Muscle of leg (tissue), 11 donors: Measurements from ENCODE around the gene LTB4R. TPM values are rescaled to one million over a fixed set of nuclear protein-coding genes. Genes with fewer than 3 reads are reported as not detected.

ENCODE experiments used
- DNase-seq: peaks from one replicate; pipeline ENCODE4 v3.0.0; 2013
- H3K27ac ChIP-seq: one replicate; pipeline ENCODE4 v1.5.1; 2013; ENCODE audit warnings: mild to moderate bottlenecking, low read length, control low read depth
- H3K27me3 ChIP-seq: one replicate; pipeline ENCODE4 v1.6.1; 2013; ENCODE audit warnings: low read length; ENCODE audit not compliant: control insufficient read depth, insufficient read depth
- H3K36me3 ChIP-seq: one replicate; pipeline ENCODE4 v1.6.1; 2013; ENCODE audit warnings: low read length; ENCODE audit not compliant: control insufficient read depth, insufficient read depth
- H3K4me1 ChIP-seq: one replicate; pipeline ENCODE4 v1.6.1; 2013; ENCODE audit warnings: low read length; ENCODE audit not compliant: control insufficient read depth, insufficient read depth
- H3K4me3 ChIP-seq: one replicate; pipeline ENCODE4 v1.5.1; 2013; ENCODE audit warnings: low read length, control low read depth
- H3K9me3 ChIP-seq: replicated peaks from 2 replicates; pipeline ENCODE4 v1.6.1; 2013; ENCODE audit warnings: low read depth, low read length; ENCODE audit not compliant: control insufficient read depth
- WGBS: methylation state at CpG from one replicate; pipeline ENCODE4 v1.1.5; 2013; ENCODE audit warnings: missing lambda C conversion rate; ENCODE audit not compliant: insufficient coverage; 5-methylcytosine and 5-hydroxymethylcytosine counted together
- polyA plus RNA-seq, 8 donors: library from polyadenylated mRNA; unstranded; fragments of 120-200 nt; gene quantifications; one replicate each; pipeline versions ENCODE4 v1.2.1 to v1.2.3, GENCODE V29; 2013; ENCODE audit warnings: inconsistent platforms in 1 of 8, low replicate concordance in 1 of 8; ENCODE audit not compliant: insufficient read length in 8 of 8, insufficient read depth in 1 of 8
- total RNA-seq: library from RNA; stranded (reverse); fragments of 120-200 nt; gene quantifications from one replicate; pipeline ENCODE4 v1.2.4, GENCODE V29; 2013

The LTB4R gene
- total and polyA plus RNA-seq, 9 donors, result 2.1 to 5.9 (median 3.3) TPM

- Histone ChIP-seq H3K4me3 (no peak overlapping the region), H3K27me3 (no peaks in the 10 kb centered on the region), H3K9me3 (no peaks in the 10 kb centered on the region), H3K36me3 (peaks cover 26% of the 10 kb centered on the region), H3K4me1 (peaks cover 11% of the 10 kb centered on the region), H3K27ac (no peak overlapping the region)
- 92% methylated on average over 2 of the region's 5 CpGs for WGBS
- no peak for DNase-seq
These were observed 24.3 kb upstream of the LTB4R start for GRCh38 chr14:24286996-24287395.

- DNase-seq, result no peak
- Histone ChIP-seq H3K27ac (no peak overlapping the region), H3K36me3 (peaks cover 34% of the 10 kb centered on the region), H3K4me3 (no peak overlapping the region), H3K9me3 (no peaks in the 10 kb centered on the region), H3K4me1 (no peaks in the 10 kb centered on the region), H3K27me3 (no peaks in the 10 kb centered on the region)
- 100% methylated on average over 2 of the region's 6 CpGs for WGBS
These were observed 21.5 kb upstream of the LTB4R start for GRCh38 chr14:24289649-24290280.

- no peaks in the 10 kb centered on the region for H3K9me3 ChIP-seq
- H3K27me3 ChIP-seq, result no peaks in the 10 kb centered on the region
- no peak overlapping the region for H3K27ac ChIP-seq
- H3K36me3 ChIP-seq, result peaks cover 39% of the 10 kb centered on the region
- H3K4me3 ChIP-seq, result no peak overlapping the region
- no peaks in the 10 kb centered on the region for H3K4me1 ChIP-seq
- no peak for DNase-seq
- 67% methylated on average over 4 of the region's 9 CpGs for WGBS
These were observed 20.6 kb upstream of the LTB4R start for GRCh38 chr14:24290746-24291145.

GRCh38 chr14:24291446-24292117 is 19.7 kb upstream of the LTB4R start:
- WGBS, result 81% methylated on average over 3 of the region's 3 CpGs
- Histone ChIP-seq H3K9me3 (no peaks in the 10 kb centered on the region), H3K36me3 (peaks cover 47% of the 10 kb centered on the region), H3K27me3 (no peaks in the 10 kb centered on the region), H3K27ac (no peak overlapping the region), H3K4me1 (peaks cover 2% of the 10 kb centered on the region), H3K4me3 (no peak overlapping the region)
- no peak for DNase-seq

GRCh38 chr14:24292118-24292807 is 19.0 kb upstream of the LTB4R start:
- Histone ChIP-seq H3K4me1 (peaks cover 4% of the 10 kb centered on the region), H3K36me3 (peaks cover 47% of the 10 kb centered on the region), H3K27me3 (no peaks in the 10 kb centered on the region), H3K9me3 (no peaks in the 10 kb centered on the region), H3K27ac (no peak overlapping the region), H3K4me3 (no peak overlapping the region)
- DNase-seq, result no peak
- 82% methylated on average over 6 of the region's 11 CpGs for WGBS

GRCh38 chr14:24293525-24293924 is 17.8 kb upstream of the LTB4R start:
- Histone ChIP-seq H3K9me3 (no peaks in the 10 kb centered on the region), H3K27ac (no peak overlapping the region), H3K4me3 (no peak overlapping the region), H3K4me1 (peaks cover 4% of the 10 kb centered on the region), H3K27me3 (no peaks in the 10 kb centered on the region), H3K36me3 (peaks cover 47% of the 10 kb centered on the region)
- no CpG with 5 or more reads among the region's 2 CpGs for WGBS
- DNase-seq, result no peak

GRCh38 chr14:24296341-24297157 is 14.8 kb upstream of the LTB4R start:
- Histone ChIP-seq H3K4me3 (no peak overlapping the region), H3K27me3 (no peaks in the 10 kb centered on the region), H3K27ac (no peak overlapping the region), H3K9me3 (no peaks in the 10 kb centered on the region), H3K36me3 (peaks cover 30% of the 10 kb centered on the region), H3K4me1 (peaks cover 20% of the 10 kb centered on the region)
- DNase-seq, result peak; percentile 81
- WGBS, result 67% methylated on average over 6 of the region's 12 CpGs

GRCh38 chr14:24297190-24297964 is 13.9 kb upstream of the LTB4R start:
- H3K4me3 ChIP-seq, result no peak overlapping the region
- 53% methylated on average over 5 of the region's 5 CpGs for WGBS
- DNase-seq, result no peak
- H3K36me3 ChIP-seq, result peaks cover 30% of the 10 kb centered on the region
- peaks cover 20% of the 10 kb centered on the region for H3K4me1 ChIP-seq
- H3K9me3 ChIP-seq, result no peaks in the 10 kb centered on the region
- no peaks in the 10 kb centered on the region for H3K27me3 ChIP-seq
- H3K27ac ChIP-seq, result no peak overlapping the region

- Histone ChIP-seq H3K4me1 (peaks cover 20% of the 10 kb centered on the region), H3K9me3 (no peaks in the 10 kb centered on the region), H3K4me3 (peak overlapping the region; percentile 97), H3K36me3 (peaks cover 41% of the 10 kb centered on the region), H3K27me3 (no peaks in the 10 kb centered on the region), H3K27ac (peak overlapping the region; percentile 84)
- 67% methylated on average over 7 of the region's 7 CpGs for WGBS
- DNase-seq, result no peak
These were observed 12.4 kb upstream of the LTB4R start for GRCh38 chr14:24298892-24299254.
